HG03469 (cell line): ENCODE measurements around the gene FMNL3.
"Not testable (repeated sequence)": the region's sequence is repeated elsewhere in the genome, so short reads cannot be mapped to it uniquely, and the experiment has no call there.

Experiments
- ATAC-seq: cut with Tn5 transposase; IDR thresholded peaks from one replicate; pipeline ENCODE4 v1.9.1; 2021; ENCODE audit warnings: mild to moderate bottlenecking, moderate library complexity, moderate number of reproducible peaks; ENCODE audit not compliant: unreplicated experiment

FMNL3 gene

DNA sequence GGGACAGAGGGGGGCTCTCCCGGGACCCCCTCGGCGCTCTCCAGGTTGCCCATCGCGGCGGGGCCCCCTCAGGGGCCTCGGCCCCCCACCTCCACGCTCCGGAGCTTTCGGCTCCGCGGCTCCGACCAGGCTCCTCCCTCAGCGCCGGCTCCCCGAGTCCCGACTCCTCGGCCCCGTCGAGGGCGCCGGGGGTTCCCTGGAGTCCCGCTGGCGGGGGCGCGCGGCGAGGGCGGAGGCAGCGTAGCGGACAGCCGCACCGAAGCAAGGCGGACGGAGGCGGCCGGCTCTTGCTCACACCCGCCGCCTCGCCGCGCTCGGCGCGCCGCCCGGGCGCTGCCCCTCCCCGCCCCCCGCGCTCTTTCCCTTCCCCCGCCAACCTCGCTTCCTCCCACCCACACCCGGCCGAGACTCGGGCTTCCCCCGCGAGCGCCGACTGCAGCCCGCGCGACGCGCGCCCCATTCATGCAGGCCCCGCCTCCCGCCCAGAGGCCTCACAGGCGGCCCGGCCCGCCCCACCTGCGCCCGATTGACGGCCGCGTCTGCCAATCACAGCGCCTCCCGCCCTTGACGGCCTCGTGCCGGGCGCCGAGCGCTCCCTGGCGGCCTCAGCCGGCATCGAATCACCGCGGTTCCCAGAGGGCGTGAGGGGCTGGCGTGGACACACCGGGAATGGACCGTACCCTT, at the start of gene FMNL3:
Gene FMNL3 (minus strand): TSS at position 278 of the 684 bp plus-strand sequence. CDS start 225 bp downstream, at position 53.
- peak; percentile 58 for ATAC-seq

DNA sequence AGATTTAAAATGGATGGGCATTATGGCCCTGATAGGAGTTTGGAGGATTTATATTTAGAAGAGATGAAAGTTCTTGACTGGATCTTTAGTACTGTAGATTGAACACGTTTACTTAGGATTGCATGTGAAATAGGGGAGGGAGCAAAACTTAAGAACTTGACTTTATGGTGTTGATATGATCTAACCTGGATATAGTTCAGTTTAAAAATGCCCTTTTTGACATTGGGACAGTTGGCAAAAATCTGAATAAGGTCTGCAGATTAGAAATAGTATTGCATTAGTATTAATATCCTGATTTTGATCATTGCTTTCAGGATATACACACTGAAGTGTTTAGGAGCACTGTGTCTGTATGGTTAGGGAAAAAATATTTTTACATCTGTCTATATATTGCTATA, 43.8 kb upstream of the FMNL3 start:
- no peak for ATAC-seq

DNA sequence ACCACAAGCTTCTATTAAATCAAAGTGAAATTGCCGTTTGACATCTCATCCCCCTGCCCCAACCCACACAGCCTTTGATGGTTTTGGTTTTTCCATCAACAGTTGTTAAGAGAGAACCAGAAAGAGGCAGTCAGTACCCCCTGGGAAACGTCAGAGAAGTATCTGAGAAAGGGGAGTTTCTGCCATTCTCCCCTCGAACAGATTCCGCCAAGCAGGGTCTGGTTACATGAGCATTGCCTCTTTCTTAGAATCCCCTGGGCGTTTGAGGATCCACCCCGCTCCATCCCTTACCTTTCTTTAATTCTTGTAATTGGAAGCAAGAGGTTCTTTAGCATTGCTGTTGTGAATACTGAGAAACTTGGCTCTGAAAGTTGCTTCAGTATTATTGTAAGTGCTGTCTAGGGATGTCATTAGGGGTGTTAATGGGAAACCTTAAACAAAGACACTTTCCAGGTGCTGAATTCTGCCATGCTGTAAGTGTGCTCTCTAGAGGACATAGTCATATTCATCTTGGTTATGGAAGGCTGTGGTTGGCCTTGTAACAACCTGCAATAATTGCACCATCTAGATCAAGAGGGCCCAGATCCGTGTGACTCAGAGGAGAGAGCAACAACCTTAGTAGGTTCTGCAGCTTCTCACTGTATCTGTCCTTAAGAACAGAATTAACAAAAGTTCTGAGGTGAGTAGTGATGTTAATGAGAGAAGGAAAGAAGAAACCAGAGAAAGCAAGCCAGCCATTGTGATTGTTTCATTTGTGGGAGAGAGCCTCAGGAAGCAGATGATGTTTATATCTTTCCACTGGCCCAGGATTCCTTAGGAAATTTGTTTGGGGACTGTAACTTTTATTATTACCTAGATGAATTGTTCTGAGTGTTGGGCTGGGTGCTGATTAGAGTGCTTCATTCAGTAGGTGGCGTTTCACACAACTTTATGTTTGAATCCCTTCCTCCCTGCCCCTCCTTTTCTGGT, 43.1 kb upstream of the FMNL3 start:
- no peak for ATAC-seq

GRCh38 chr12:49748800-49749199, 41.6 kb upstream of the FMNL3 start:
- no peak for ATAC-seq

DNA sequence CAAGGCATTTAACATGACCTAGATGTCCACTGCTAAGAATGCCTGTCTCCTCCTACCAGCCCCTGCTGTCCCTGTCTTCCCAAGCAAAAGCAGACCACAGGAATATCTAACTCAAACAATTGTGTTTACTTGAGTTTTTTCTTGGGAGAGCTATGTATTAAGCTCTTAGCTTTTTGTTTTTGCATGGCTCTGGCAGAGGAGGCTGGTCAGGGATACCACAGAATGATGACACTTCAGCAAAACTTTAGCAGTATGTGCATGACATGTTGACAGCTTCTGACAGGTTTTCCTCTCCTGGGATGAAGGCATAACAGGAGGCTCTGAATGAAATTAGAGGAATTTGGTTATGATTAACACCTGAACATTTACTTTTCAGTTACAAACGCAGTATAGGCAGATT, 41.1 kb upstream of the FMNL3 start:
- ATAC-seq, result no peak

DNA sequence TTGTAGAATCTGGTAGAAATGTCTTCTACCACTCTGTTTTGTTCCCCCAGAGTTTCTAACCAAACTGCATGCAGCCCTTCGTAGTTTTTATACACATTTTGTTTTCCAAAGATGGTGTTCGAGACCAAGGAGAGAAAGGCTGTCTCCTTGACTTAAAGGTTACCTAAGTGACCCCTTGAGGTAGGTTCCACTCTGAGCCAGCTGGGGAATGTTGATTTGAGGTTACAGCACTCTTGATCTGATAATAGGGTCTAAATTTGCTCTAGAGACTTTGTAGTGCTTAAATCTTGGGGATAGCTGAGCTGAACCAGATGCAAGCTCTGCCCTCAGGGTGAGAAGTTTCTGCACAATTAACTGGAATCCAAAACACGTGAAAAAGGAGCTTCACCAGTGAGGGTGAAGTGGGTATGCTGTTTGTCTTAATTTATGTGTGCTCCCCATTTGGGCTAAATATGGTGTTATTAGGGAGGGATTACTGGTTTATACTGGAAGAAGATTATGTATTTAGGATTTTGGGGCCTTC, 37.2 kb upstream of the FMNL3 start:
- no peak for ATAC-seq

- ATAC-seq, result peak; percentile 32
Measured at GRCh38 chr12:49741882-49742620, 34.8 kb upstream of the FMNL3 start.

GRCh38 chr12:49740930-49741881, 34.0 kb upstream of the FMNL3 start, which contains the start of gene TMBIM6:
Gene TMBIM6 (plus strand): TSS chr12:49741557. CDS start chr12:49752494, 10,937 bp downstream.
- ATAC-seq, result peak; percentile 92

DNA sequence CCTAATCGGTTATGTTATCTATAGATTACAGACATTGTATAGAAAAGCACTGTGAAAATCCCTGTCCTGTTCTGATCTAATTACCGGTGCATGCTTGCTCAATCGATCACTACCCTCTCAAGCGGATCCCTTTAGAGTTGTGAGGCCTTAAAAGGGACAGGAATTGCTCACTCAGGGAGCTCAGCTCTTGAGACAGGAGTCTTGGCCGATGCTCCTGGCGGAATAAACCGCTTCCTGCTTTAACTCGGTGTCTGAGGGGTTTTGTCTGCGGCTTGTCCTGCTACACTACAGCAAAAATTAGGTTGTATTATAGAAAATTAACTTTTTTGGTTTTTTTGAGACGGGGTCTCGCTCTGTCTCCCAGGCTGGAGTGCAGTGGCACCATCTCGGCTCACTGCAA, 33.1 kb upstream of the FMNL3 start:
- not testable (repeated sequence) for ATAC-seq

GRCh38 chr12:49738721-49739120, 31.5 kb upstream of the FMNL3 start:
- not testable (repeated sequence) for ATAC-seq

- ATAC-seq, result not testable (repeated sequence)
Measured at GRCh38 chr12:49734900-49735299, 27.7 kb upstream of the FMNL3 start.

GRCh38 chr12:49733219-49734017, 26.2 kb upstream of the FMNL3 start:
- ATAC-seq, result no peak

DNA sequence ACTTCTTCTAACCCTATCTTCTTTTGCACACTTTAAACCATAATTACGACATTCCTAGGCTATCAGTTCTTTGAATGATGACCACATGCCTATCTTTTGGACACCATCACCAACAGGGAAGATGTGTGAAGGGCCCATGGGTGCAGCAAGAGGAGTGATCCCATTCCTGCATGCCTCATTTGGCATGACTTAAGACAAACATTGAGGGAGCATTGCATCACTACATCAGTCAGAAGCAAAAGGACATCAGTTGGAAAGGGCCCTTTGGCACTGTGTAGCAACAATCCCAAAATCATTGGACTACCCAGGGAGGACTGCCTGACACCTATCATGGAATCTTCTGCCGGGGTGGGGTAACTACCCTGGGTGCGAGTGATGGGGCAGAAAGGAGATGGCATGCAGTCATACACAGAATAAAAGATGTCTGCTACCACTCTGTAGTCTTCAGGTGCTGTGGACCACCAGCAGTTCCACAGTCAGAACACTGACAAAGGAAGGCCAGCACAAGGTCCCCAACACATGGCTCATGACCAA, 23.4 kb upstream of the FMNL3 start:
- ATAC-seq, result no peak

DNA sequence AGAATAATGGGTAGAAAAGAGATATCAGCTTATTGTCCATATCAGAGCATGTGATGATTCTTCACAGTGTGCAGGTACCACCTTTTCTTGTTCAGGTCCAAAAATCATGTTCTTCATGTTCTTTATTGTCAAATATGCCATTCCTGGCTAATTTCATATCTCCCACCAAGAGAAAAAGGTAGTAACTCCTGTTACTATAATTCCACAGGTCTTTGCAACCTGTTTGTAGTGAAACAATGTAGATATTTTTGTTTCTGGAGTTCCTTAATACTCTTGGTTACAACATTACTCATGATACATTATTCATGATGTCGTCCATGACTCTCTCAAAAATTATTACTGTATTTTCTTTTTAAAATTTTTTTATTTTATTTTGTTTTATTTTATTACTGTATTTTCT, 22.8 kb upstream of the FMNL3 start:
- ATAC-seq, result no peak

- ATAC-seq, result no peak
Measured at GRCh38 chr12:49728446-49728845, 21.2 kb upstream of the FMNL3 start.

DNA sequence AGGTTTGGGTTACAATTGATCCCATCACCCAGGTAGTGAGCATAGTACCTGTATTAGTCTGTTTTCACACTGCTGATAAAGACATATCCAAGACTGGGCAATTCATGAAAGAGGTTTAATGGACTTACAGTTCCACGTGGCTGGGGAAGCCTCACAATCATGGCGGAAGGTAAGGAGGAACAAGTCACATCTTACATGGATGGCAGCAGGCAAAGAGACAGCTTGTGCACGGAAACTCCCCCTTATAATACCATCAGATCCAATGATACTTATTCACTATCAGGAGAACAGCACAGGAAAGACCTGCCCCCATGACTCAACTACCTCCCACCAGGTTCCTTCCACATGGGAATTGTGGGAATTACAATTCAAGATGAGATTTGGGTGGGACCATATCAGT, 14.2 kb upstream of the FMNL3 start:
- ATAC-seq, result not testable (repeated sequence)

GRCh38 chr12:49720214-49720613, 13.0 kb upstream of the FMNL3 start:
- ATAC-seq, result no peak

DNA sequence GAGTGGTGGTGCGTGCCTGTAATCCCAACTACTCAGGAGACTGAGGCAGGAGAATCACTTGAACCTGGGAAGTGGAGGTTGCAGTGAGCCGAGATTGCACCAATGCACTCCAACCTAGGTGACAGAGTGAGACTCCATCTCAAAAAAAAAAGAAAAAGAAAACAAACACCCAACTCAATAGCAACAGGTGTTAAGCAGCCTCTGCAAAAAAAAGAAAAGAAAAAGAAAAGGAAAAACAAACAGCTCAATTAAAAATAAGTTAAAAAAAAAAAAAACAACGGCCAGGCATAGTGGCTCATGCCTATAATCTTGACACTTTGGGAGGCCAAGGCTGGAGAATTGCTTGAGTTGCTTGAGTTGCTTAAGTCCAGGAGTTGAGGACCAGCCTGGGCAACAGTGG, 10.6 kb upstream of the FMNL3 start:
- not testable (repeated sequence) for ATAC-seq

DNA sequence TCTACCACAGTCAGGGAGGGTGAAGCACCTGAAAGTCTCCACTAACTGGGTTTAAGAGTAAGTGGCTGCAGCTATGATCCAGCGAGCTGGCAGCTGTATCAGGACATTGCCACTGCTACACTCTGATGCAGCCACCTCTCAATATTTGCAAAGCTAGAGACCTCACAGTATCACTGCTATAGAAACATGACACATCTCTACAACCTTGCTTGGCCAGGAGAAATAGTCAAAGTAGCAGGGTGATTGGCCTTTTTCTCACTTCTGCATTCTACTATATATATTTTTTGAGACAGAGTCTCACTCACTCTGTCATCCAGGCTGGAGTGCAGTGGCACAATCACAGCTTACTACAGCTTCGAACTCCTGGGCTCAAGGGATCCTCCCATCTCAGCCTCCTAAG, 9.3 kb upstream of the FMNL3 start:
- peak; percentile 44 for ATAC-seq
